Kidney epithelial cell (primary cell): ENCODE data around the gene TTC3. TPM values are rescaled to one million over a fixed set of nuclear protein-coding genes. Genes with fewer than 3 reads are reported as not detected.
"Not testable (repeated sequence)": the region's sequence is repeated elsewhere in the genome, so short reads cannot be mapped to it uniquely, and the experiment has no call there.

ENCODE experiments used
- DNase-seq: peaks from one replicate; pipeline ENCODE4 v3.0.0-alpha.2; 2010; ENCODE audit warnings: low read depth
- H3K27me3 ChIP-seq: 2 replicates; pipeline ENCODE4 v1.6.0; 2011; ENCODE audit warnings: low read length; ENCODE audit not compliant: control insufficient read depth, insufficient read depth
- H3K36me3 ChIP-seq: 2 replicates; pipeline ENCODE4 v1.5.1; 2011; ENCODE audit warnings: low read length; ENCODE audit not compliant: control insufficient read depth, insufficient read depth
- H3K4me3 ChIP-seq: 2 replicates; pipeline ENCODE4 v1.5.1; 2011; ENCODE audit warnings: low read depth, mild to moderate bottlenecking, control low read depth, low read length
- CTCF ChIP-seq: IDR thresholded peaks from 2 replicates; pipeline ENCODE4 v1.5.1; 2011; ENCODE audit warnings: mild to moderate bottlenecking, moderate library complexity, low read length, control low read depth, inconsistent platforms; ENCODE audit not compliant: insufficient read depth, poor library complexity, severe bottlenecking
- total RNA-seq: library from RNA; depleted of rRNA; stranded (reverse); fragments of >200 nt; gene quantifications from 2 replicates; pipeline ENCODE4 v1.2.3, GENCODE V29; 2015

The TTC3 gene
- total RNA-seq, 1 donor from 2014 or later, result 139 TPM

GRCh38 chr21:37032877-37033471 is 40.1 kb upstream of the TTC3 start:
- DNase-seq, result peak; percentile 28
- no peak overlapping the region for H3K4me3 ChIP-seq
- no peaks in the 10 kb centered on the region for H3K36me3 ChIP-seq
- no peaks in the 10 kb centered on the region for H3K27me3 ChIP-seq
- no peak for TF ChIP-seq CTCF

GRCh38 chr21:37034394-37034793 is 38.7 kb upstream of the TTC3 start:
- not testable (repeated sequence) for H3K27me3 ChIP-seq, DNase-seq, H3K4me3 ChIP-seq, H3K36me3 ChIP-seq

- Histone ChIP-seq H3K36me3 (no peaks in the 10 kb centered on the region), H3K27me3 (no peaks in the 10 kb centered on the region), H3K4me3 (no peak overlapping the region)
- no peak for DNase-seq
- TF ChIP-seq CTCF, result no peak
Observed at GRCh38 chr21:37036177-37036576, 36.9 kb upstream of the TTC3 start.

- no peaks in the 10 kb centered on the region for H3K27me3 ChIP-seq
- H3K36me3 ChIP-seq, result no peaks in the 10 kb centered on the region
- no peak overlapping the region for H3K4me3 ChIP-seq
- no peak for DNase-seq
- no peak for TF ChIP-seq CTCF
Observed at GRCh38 chr21:37039411-37040075, 33.5 kb upstream of the TTC3 start.

- no peaks in the 10 kb centered on the region for H3K36me3 ChIP-seq
- no peaks in the 10 kb centered on the region for H3K27me3 ChIP-seq
- no peak for TF ChIP-seq CTCF
- DNase-seq, result no peak
- H3K4me3 ChIP-seq, result no peak overlapping the region
Observed at GRCh38 chr21:37040212-37040611, 32.8 kb upstream of the TTC3 start.

GRCh38 chr21:37041706-37042271 is 31.3 kb upstream of the TTC3 start:
- no peak for TF ChIP-seq CTCF
- Histone ChIP-seq H3K36me3 (no peaks in the 10 kb centered on the region), H3K4me3 (no peak overlapping the region), H3K27me3 (no peaks in the 10 kb centered on the region)
- DNase-seq, result no peak
